Adrenal gland (tissue), 12 donors: ENCODE data around the gene LAMB4. TPM values are rescaled to one million over a fixed set of nuclear protein-coding genes. Genes with fewer than 3 reads are reported as not detected.

Source experiments
- DNase-seq, 7 donors: peaks; one replicate each; pipeline ENCODE4 v3.0.0-alpha.2; 2019 to 2020
- H3K27ac ChIP-seq, 5 donors: fragments of 200-600 bp; sonication (generic) in 4 of 5; 1 replicate in 3 of 5; 2 replicates in 2 of 5; pipeline versions ENCODE4 v1.5.1 to v1.8.0; 2016 to 2020; ENCODE audit warnings: mild to moderate bottlenecking in 1 of 5
- H3K27me3 ChIP-seq: fragments of 200-600 bp; 2 replicates; pipeline ENCODE4 v1.8.0; 2021
- H3K36me3 ChIP-seq, 2 donors: fragments of 200-600 bp; replicated peaks in 1 of 2; 1 replicate in 1 of 2; 2 replicates in 1 of 2; pipeline versions ENCODE4 v1.5.1 to v1.8.0; 2018 to 2022
- H3K4me1 ChIP-seq, 2 donors: fragments of 200-600 bp; replicated peaks in 1 of 2; 1 replicate in 1 of 2; 2 replicates in 1 of 2; pipeline versions ENCODE4 v1.5.1 to v1.8.0; 2018 to 2021
- H3K4me3 ChIP-seq, 4 donors: fragments of 200-600 bp; sonication (generic) in 3 of 4; one replicate each; pipeline ENCODE4 v1.5.1; 2016 to 2018
- H3K9me3 ChIP-seq, 3 donors: fragments of 200-600 bp; sonication (generic) in 1 of 3; replicated peaks in 1 of 3; 1 replicate in 2 of 3; 2 replicates in 1 of 3; pipeline versions ENCODE4 v1.5.1 to v1.8.0; 2016 to 2021
- CTCF ChIP-seq, 6 experiments: fragments of 450-650 bp in 4 of 6; fragments of 200-600 bp in 2 of 6; sonication (generic) in 1 of 6; IDR thresholded peaks; 1 replicate in 5 of 6; 2 replicates in 1 of 6; pipeline versions ENCODE4 v1.5.1 to v1.8.0; 2016 to 2021; ENCODE audit warnings: antibody characterized with exemption in 6 of 6, mild to moderate bottlenecking in 2 of 6, moderate library complexity in 1 of 6
- POLR2A ChIP-seq, 2 donors: fragments of 450-650 bp; IDR thresholded peaks; one replicate each; pipeline ENCODE4 v1.6.1; 2017; ENCODE audit warnings: antibody characterized with exemption in 2 of 2, mild to moderate bottlenecking in 2 of 2, moderate library complexity in 1 of 2
- WGBS, 4 donors: extraction: QIAGEN DNeasy Blood & Tissue Kit in 2 of 4; methylation state at CpG; one replicate each; pipeline versions ENCODE4 v1.1.5 to v1.1.7; 2013 to 2017; 5-methylcytosine and 5-hydroxymethylcytosine counted together
- intact Hi-C, 2 donors: fragments of 100-400 bp; cut with DNase I; formaldehyde crosslinking; loops; one replicate each; pipeline versions ENCODE4 v1.14.1 to v1.15.0; 2022 to 2023
- polyA plus RNA-seq, 3 donors: library from polyadenylated mRNA; stranded (reverse); fragments of 200-250 nt in 2 of 3; fragments of 350-450 nt in 1 of 3; fragmentation: Illumina TruSeq in 1 of 3; extraction: RNeasy Lipid Tissue Mini Kit (QIAGEN cat#74804) in 1 of 3; gene quantifications; one replicate each; pipeline ENCODE4 v1.2.3, GENCODE V29; 2013 to 2014
- small RNA-seq, 2 donors: library from RNA; depleted of rRNA; stranded (forward); fragments of <200 nt; gene quantifications; one replicate each; pipeline ENCODE3, GENCODE V24; 2016
- total RNA-seq, 9 donors: library from RNA; depleted of rRNA in 4 of 9; stranded (reverse); fragments of >200 nt in 4 of 9; fragments of 120-200 nt in 1 of 9; fragmentation: NEBNext Ultra II Directional in 1 of 9; extraction: Animal tissue kit (Norgen Biotek cat#: 25700) in 1 of 9; gene quantifications; one replicate each; pipeline versions ENCODE4 v1.1.0 to v1.2.4, GENCODE V29; 2013 to 2023
- donor health status: healthy with polysubstance abuse.
- donor health status: Bipolar disorder and iron deficiency.
- donor health status: DM: yes; HTN: yes; CAD: no.
- donor health status: DM: no; HTN: no; CAD: no.
- donor health status: DM: no; HTN: no; CAD: no.
- donor health status: DM: yes; HTN: yes; CAD: no.

LAMB4 gene
- total and polyA plus RNA-seq, 12 donors: 0.12 to 1.0 (median 0.27) TPM; not detected in 5

GRCh38 chr7:107977048-107977447 is 153.1 kb downstream of the LAMB4 start:
- no peak overlapping the region for H3K4me3 ChIP-seq
- intact Hi-C loops: no loop called here
- H3K36me3 ChIP-seq: peaks cover 0 to 13% of the 10 kb centered on the region in 2 donors
- H3K9me3 ChIP-seq: no peaks in the 10 kb centered on the region
- no peaks in the 10 kb centered on the region for H3K27me3 ChIP-seq
- whole genome bisulfite sequencing, 4 donors: 60 to 68% (median 63%) methylated on average over 4 of the region's 4 CpGs
- TF ChIP-seq CTCF (IDR thresholded peaks at IDR 0.05) (no peak), POLR2A (IDR thresholded peaks at IDR 0.05) (no peak)
- no peak for DNase-seq
- peak overlapping the region in 1 of 5 donors; percentile 22 for H3K27ac ChIP-seq
- H3K4me1 ChIP-seq: no peaks in the 10 kb centered on the region

GRCh38 chr7:107976620-107977019 is 153.5 kb downstream of the LAMB4 start:
- WGBS, 4 donors: 0 to 100% (median 95%) methylated on average over 1 of the region's 1 CpG
- intact Hi-C loops: no loop called here
- no peaks in the 10 kb centered on the region for H3K9me3 ChIP-seq
- no peak for DNase-seq
- no peaks in the 10 kb centered on the region for H3K27me3 ChIP-seq
- TF ChIP-seq POLR2A (IDR thresholded peaks at IDR 0.05) (no peak), CTCF (IDR thresholded peaks at IDR 0.05) (no peak)
- peaks cover 0 to 13% of the 10 kb centered on the region in 2 donors for H3K36me3 ChIP-seq
- no peak overlapping the region for H3K27ac ChIP-seq
- H3K4me1 ChIP-seq: peaks cover 0 to 2% of the 10 kb centered on the region in 2 donors
- H3K4me3 ChIP-seq: no peak overlapping the region

- Histone ChIP-seq H3K27me3 (no peaks in the 10 kb centered on the region), H3K27ac (no peak overlapping the region), H3K4me3 (no peak overlapping the region), H3K9me3 (no peaks in the 10 kb centered on the region), H3K36me3 (peaks cover 0 to 13% of the 10 kb centered on the region in 2 donors), H3K4me1 (peaks cover 0 to 9% of the 10 kb centered on the region in 2 donors)
- WGBS, 4 donors: 90 to 93% (median 93%) methylated on average over 13 of the region's 13 CpGs
- TF ChIP-seq CTCF (IDR thresholded peaks at IDR 0.05): no peak
- TF ChIP-seq POLR2A (IDR thresholded peaks at IDR 0.05): no peak
- no peak for DNase-seq
- intact Hi-C loops: no loop called here
These were observed 154.7 kb downstream of the LAMB4 start for GRCh38 chr7:107975394-107976013.

- TF ChIP-seq CTCF (IDR thresholded peaks at IDR 0.05) (no peak), POLR2A (IDR thresholded peaks at IDR 0.05) (no peak)
- no peak for DNase-seq
- Histone ChIP-seq H3K27ac (peak overlapping the region in 2 of 5 donors; percentile 65 to 76), H3K36me3 (peaks cover 0 to 8% of the 10 kb centered on the region in 2 donors), H3K9me3 (no peaks in the 10 kb centered on the region), H3K4me3 (no peak overlapping the region), H3K4me1 (peaks cover 0 to 9% of the 10 kb centered on the region in 2 donors), H3K27me3 (no peaks in the 10 kb centered on the region)
- intact Hi-C loops: no loop called here
These were observed 156.3 kb downstream of the LAMB4 start for GRCh38 chr7:107973861-107974260.

Small RNA genes lying within 50 kb of the gene (small RNA-seq; reads per million reads assigned to genes)
- gene RF00012: 0 reads per million in 2 donors

Other genes starting within 250 kb of the LAMB4 start
- gene DLD, start 239.2 kb downstream of the LAMB4 start, total RNA-seq: 100 to 1,000 TPM in 8 of 9 donors, 10 to 100 TPM in 1; 72.4 to 616 (median 153) TPM
- 100 to 1,000 TPM in 1 of 3 donors, 10 to 100 TPM in 2; 21.6 to 372 (median 26.4) TPM for gene DLD, start 239.2 kb downstream of the LAMB4 start, polyA plus RNA-seq
- 100 to 1,000 TPM in 2 of 9 donors, 10 to 100 TPM in 7; 48.6 to 159 (median 88.9) TPM for gene LAMB1, start 127.2 kb downstream of the LAMB4 start, total RNA-seq
- 100 to 1,000 TPM in 2 of 3 donors, 10 to 100 TPM in 1; 73.6 to 164 (median 144) TPM for gene LAMB1, start 127.2 kb downstream of the LAMB4 start, polyA plus RNA-seq